ENCODE results near the gene MARCHF11. TPM values are rescaled to one million over a fixed set of nuclear protein-coding genes. Genes with fewer than 3 reads are reported as not detected.

Gene MARCHF11
- total and polyA plus RNA-seq, 2 experiments from 2014 or later, result 0.17 to 1.5 TPM

GRCh38 chr5:16061163-16061562, 118.4 kb downstream of the MARCHF11 start (continued):
- TF ChIP-seq ZNF462 (CRISPR knock-in tag; IDR thresholded peaks at IDR 0.05) (no peak), POLR2AphosphoS5 (IDR thresholded peaks at IDR 0.05; ENCODE audit: low read depth) (no peak)

GRCh38 chr5:16057277-16057676, 122.3 kb downstream of the MARCHF11 start:
- H3K27ac Mint-ChIP-seq, result no peak overlapping the region
- H3K27me3 ChIP-seq (ENCODE audit: insufficient read depth), result no peaks in the 10 kb centered on the region
- no peaks in the 10 kb centered on the region for H4K20me1 ChIP-seq (replicated peaks; ENCODE audit: insufficient read depth)
- H3F3A ChIP-seq (replicated peaks; ENCODE audit: low read depth), result no peaks in the 10 kb centered on the region
- DNase-seq (ENCODE audit: low spot score) (no peak), ATAC-seq (no peak)
- peaks cover 5% of the 10 kb centered on the region for H3K27me3 Mint-ChIP-seq (ENCODE audit: insufficient read depth, low read depth, poor library complexity)
- H3K4me3 Mint-ChIP-seq, result no peak overlapping the region
- H3K4me1 Mint-ChIP-seq, result peaks cover 5% of the 10 kb centered on the region; the same call in 1 of the 3 replicates
- no peak overlapping the region for H3K4me3 ChIP-seq
- no peaks in the 10 kb centered on the region for H3K36me3 ChIP-seq (ENCODE audit: insufficient read depth)
- no peak overlapping the region for H2AFZ ChIP-seq
- peaks cover 8% of the 10 kb centered on the region for H3K9me2 ChIP-seq (ENCODE audit: insufficient read depth)
- H3K4me2 ChIP-seq, result no peak overlapping the region
- no peaks in the 10 kb centered on the region for H3K4me1 ChIP-seq (ENCODE audit: insufficient read depth)
- H3K27ac ChIP-seq (ENCODE audit: low read depth), result no peak overlapping the region
- H3K9me3 Mint-ChIP-seq, result no peaks in the 10 kb centered on the region; the same call in 2 of the 3 replicates
- no peaks in the 10 kb centered on the region for H3K79me2 ChIP-seq (replicated peaks; ENCODE audit: insufficient read depth)
- H3K36me3 Mint-ChIP-seq (ENCODE audit: low read depth), result no peaks in the 10 kb centered on the region
- TF ChIP-seq ETS1 (IDR thresholded peaks at IDR 0.05), result no peak
- no peak for TF ChIP-seq NANOG (IDR thresholded peaks at IDR 0.05; ENCODE audit: borderline replicate concordance)
- TF ChIP-seq ZNF331 (CRISPR knock-in tag; IDR thresholded peaks at IDR 0.05; ENCODE audit: low read depth), result no peak
- TF ChIP-seq STAT1 (IDR thresholded peaks at IDR 0.05; ENCODE audit: unreplicated experiment), result no peak
- no peak for TF ChIP-seq REST (IDR thresholded peaks at IDR 0.05; ENCODE audit: unreplicated experiment)
- TF ChIP-seq, protein P1, sequence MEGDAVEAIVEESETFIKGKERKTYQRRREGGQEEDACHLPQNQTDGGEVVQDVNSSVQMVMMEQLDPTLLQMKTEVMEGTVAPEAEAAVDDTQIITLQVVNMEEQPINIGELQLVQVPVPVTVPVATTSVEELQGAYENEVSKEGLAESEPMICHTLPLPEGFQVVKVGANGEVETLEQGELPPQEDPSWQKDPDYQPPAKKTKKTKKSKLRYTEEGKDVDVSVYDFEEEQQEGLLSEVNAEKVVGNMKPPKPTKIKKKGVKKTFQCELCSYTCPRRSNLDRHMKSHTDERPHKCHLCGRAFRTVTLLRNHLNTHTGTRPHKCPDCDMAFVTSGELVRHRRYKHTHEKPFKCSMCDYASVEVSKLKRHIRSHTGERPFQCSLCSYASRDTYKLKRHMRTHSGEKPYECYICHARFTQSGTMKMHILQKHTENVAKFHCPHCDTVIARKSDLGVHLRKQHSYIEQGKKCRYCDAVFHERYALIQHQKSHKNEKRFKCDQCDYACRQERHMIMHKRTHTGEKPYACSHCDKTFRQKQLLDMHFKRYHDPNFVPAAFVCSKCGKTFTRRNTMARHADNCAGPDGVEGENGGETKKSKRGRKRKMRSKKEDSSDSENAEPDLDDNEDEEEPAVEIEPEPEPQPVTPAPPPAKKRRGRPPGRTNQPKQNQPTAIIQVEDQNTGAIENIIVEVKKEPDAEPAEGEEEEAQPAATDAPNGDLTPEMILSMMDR (conservative IDR thresholded peaks at IDR 0.05; ENCODE audit: low read depth in 2 of 2), result no peak
- no peak for TF ChIP-seq ZNF114 (CRISPR knock-in tag; IDR thresholded peaks at IDR 0.05)
- TF ChIP-seq EZH2 (IDR thresholded peaks at IDR 0.05; ENCODE audit: low read depth, unreplicated experiment), result no peak
- no peak for TF ChIP-seq EZH2phosphoT487 (IDR thresholded peaks at IDR 0.05; ENCODE audit: unreplicated experiment)
- TF ChIP-seq CREB1 (CRISPR knock-in tag; IDR thresholded peaks at IDR 0.05; ENCODE audit: low read depth), result no peak

Data from GM23338 (cell line).